GM18511 (cell line): ENCODE measurements around the gene CRABP2.

Source experiments
- ATAC-seq: cut with Tn5 transposase; IDR thresholded peaks from one replicate; pipeline ENCODE4 v1.9.1; 2021; ENCODE audit warnings: mild to moderate bottlenecking, moderate library complexity; ENCODE audit not compliant: unreplicated experiment

The CRABP2 gene

GRCh38 chr1:156670791-156671190 lies 34.6 kb downstream of the CRABP2 start:
- ATAC-seq, result no peak

- no peak for ATAC-seq
Observed at GRCh38 chr1:156670359-156670758, 35.0 kb downstream of the CRABP2 start.

GRCh38 chr1:156669794-156670193 lies 35.6 kb downstream of the CRABP2 start:
- ATAC-seq, result no peak

- no peak for ATAC-seq
Observed at GRCh38 chr1:156668801-156669637, 36.4 kb downstream of the CRABP2 start.

- no peak for ATAC-seq
Observed at GRCh38 chr1:156667968-156668709, 37.2 kb downstream of the CRABP2 start.

DNA sequence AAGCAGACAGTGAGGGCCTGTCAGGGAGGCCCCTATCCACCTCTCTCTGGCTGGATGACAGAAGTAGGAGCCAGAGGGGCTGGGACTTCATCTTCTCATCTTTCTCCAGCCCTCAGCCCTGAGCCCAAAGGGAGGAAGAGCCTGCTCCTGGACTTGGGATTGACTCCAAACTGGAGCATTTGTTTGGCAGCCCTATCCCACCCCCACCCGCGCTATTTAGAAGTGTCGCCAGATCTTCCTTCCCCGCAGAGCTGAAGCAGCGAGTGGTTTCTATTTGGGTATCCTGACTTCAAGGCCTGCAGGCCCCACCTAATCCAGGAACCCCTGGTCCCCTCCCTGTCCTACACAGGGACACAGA lies 37.8 kb downstream of the CRABP2 start:
- no peak for ATAC-seq

DNA sequence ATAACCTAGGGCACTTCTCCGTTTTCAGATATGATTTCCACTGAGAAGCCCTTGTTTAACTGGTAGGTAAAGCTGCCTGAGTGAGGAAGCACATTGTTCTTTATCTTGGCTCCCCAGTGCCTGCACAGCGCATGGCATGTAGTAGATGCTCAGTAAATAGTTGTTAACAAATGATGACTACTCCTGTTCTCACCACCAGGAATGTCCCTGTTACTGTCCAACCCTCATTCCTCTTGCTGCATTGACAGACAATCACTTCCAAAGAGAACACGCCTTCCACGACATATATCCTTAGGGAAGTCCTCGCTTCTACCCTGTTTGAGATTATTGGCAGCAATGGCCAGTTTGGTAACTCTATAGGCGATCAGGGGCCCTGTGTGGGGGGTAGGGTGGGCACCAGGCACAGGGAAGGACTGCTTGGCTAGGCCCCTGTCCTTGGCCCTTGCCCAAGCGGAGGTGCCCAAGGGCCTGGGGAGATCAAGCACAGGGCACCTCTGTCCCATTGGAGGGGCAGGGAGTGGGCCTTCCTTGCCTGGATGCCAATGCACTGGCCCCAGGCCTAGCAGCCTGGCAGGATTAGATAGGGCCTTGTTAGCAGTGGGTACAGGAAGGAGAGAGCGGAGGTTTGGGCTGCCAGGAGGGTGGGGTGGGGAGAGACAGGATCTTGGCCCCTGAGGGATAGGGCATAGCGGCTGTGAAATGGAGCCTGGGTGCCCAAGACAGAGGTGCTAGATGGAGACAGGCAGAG lies 38.3 kb downstream of the CRABP2 start:
- ATAC-seq, result no peak

GRCh38 chr1:156665539-156665938 lies 39.8 kb downstream of the CRABP2 start:
- no peak for ATAC-seq

DNA sequence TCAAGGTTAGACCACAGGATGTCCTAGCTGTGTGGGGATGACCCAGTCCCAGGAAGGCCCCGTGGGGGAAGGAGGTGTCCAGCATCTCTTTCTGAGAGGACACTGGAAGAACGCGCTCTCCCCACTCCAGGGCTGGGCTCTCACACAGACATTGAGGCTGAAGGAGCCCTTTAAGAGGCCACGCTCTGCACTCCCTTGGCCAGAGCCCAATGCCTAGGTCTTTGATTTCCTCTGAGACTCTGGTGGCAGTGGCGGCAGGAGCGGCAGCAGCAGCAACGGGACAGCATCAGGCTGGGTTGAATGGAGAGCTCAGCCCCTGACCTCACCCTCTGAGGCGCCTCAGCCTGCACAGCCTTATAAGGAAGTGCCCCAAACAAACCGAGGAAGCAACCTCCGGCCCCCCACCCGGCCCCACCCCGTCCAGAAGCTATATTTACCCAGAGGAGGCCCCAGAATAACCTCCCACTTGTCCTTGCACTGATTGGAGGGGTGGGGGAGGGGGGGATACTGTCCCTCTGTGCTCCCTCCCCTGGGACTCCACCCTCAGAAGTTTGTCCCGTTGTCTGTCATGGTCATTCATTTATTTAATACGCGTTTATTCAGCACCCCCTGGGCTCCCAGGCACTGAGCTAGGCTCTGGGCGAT lies 40.5 kb downstream of the CRABP2 start:
- no peak for ATAC-seq

DNA sequence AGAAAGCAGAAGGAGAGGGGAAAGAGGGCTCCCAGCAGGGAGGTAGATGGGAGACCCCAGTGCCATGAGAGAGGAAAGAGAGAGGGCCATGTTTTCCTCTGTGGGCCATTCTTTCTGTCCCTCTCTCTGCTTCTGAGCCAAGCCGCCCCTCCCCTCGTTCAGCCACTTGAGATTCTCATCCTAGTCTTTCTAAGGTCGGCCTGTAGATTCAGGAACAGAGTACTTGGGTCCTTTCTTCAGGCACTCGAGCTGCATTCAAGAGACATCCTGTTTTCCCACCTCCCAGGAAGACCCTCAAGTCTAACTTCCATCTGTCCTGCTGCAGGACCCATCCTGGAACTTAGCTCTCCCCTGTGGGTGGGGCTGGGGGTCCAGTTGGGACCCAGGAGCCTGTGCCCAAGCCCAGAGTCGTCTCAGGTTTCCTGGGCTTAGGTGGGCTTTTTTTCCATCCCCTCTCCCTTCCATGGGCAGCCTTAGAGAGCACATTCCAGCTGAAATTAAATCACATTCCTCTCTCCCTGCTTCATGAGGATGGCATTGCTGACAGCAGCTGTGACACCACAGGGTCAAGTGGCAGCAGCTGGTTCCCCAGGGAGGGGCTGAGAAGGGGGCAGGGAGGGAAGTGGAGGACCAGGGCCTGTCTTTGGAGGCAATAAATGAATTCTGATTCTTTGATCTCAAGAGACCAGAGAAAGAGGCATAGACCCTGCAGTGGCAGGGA lies 41.2 kb downstream of the CRABP2 start:
- no peak for ATAC-seq

- ATAC-seq, result no peak
Observed at GRCh38 chr1:156663178-156663577, 42.2 kb downstream of the CRABP2 start.

DNA sequence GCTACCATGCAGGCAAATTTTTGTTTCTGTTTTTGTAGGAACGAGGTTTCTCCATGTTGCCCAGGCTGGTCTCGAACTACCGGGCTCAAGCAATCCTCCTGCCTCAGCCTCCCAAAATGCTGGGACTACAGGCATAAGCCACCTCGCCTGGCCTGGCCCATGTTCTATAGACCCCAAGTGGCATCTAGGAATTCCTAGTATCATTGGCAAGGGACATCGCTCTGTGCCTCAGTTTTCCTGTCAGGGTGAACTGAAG lies 42.7 kb downstream of the CRABP2 start:
- ATAC-seq, result no peak

DNA sequence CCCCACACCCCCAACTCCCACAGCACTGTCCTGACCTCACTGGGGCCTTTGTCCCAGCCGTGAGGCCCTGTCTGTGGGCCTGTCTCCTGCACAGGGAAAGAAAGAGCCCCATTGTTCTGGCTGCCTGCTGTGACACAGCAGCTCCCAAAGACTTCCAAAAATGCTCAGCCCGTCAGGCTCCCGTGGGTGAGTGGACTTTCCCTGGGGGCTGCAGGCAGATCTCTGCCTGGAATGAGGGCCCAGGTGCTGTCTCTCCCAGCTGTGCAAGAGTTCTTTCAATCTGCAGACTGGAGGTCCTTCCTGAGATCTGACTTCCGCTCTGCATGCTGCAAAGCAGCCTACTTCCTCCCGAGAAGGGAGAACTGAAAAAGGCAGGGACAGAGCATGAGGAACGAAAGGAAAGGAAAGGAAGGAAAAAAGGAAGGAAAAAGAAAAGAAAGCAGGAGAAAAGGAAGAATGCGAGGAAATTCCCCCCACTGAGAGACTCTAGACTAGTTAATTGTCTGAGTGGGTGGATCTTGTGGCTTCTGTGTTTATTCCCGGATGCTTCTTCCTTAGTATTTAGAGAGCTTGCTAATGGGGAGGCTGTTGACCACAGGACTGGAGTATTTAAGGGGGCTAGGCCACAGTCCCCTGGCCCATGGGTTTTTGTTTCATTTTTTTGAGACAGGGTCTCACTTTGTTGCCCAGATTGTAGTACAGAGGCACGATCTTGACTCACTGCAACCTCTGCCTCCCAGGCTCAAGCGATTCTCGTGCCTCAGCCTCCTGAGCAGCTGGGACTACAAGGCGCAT lies 43.2 kb downstream of the CRABP2 start:
- ATAC-seq, result no peak

DNA sequence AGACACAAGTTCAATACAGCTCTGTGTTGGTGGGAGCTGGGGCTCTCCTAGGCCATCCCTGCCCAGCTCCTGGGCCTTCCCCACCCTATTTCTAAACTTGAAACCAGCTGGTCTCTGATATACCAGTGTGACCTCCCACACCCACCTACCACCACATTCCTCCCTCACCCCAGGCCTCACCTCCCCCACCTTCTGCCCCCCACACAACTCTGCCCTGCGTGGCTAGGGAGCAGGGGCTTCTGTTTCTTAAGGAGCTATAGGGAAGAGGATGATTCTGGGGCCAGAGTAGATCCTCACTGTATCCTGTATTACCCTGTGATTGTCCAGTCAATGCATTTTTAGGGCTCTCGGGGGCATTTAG lies 44.7 kb downstream of the CRABP2 start:
- ATAC-seq, result peak; percentile 2

- ATAC-seq, result peak; percentile 62
Observed at GRCh38 chr1:156659988-156660751, 45.2 kb downstream of the CRABP2 start.

- ATAC-seq, result no peak
Observed at GRCh38 chr1:156659661-156659987, 45.8 kb downstream of the CRABP2 start.

GRCh38 chr1:156658945-156659574 lies 46.3 kb downstream of the CRABP2 start:
- no peak for ATAC-seq

- ATAC-seq, result no peak
Observed at GRCh38 chr1:156658496-156658895, 46.9 kb downstream of the CRABP2 start.

GRCh38 chr1:156657741-156658319 lies 47.6 kb downstream of the CRABP2 start:
- no peak for ATAC-seq
